MCF 10A (cell line): ENCODE data around the gene ELP5. TPM values are rescaled to one million over a fixed set of nuclear protein-coding genes. Genes with fewer than 3 reads are reported as not detected.

Source experiments
- BruUV-seq: library from RNA; stranded (reverse); fragments of 400-500 nt; replicated peaks from 2 replicates; lab custom pipeline; 2021; lab: Mats Ljungman, UMichigan
- CTCF ChIA-PET: fragments of 300-600 bp; sonication (Branson Sonifier 250); formaldehyde crosslinking; extraction: SDS; loops from one replicate; lab custom pipeline; 2021; ENCODE audit warnings: antibody characterized with exemption, inconsistent platforms; lab: Yijun Ruan, JAX
- POLR2A ChIA-PET: fragments of 300-600, 350-650 bp; sonication (Branson Sonifier 250); formaldehyde crosslinking; extraction: SDS; loops from one replicate; lab custom pipeline; 2020; ENCODE audit warnings: antibody characterized with exemption, inconsistent platforms; lab: Yijun Ruan, JAX
- DNase-seq: peaks from one replicate; pipeline ENCODE4 v3.0.0-alpha.2; 2018; ENCODE audit not compliant: unreplicated experiment
- H3K27ac Mint-ChIP-seq: one replicate; pipeline ENCODE4 v1.8.0; 2022; ENCODE audit warnings: mild to moderate bottlenecking, low read depth, mixed read lengths; ENCODE audit not compliant: unreplicated experiment
- H3K27me3 Mint-ChIP-seq: one replicate; pipeline ENCODE4 v1.8.0; 2022; ENCODE audit warnings: mixed read lengths; ENCODE audit not compliant: insufficient read depth, unreplicated experiment
- H3K36me3 Mint-ChIP-seq: one replicate; pipeline ENCODE4 v1.8.0; 2022; ENCODE audit warnings: mild to moderate bottlenecking, moderate library complexity, mixed read lengths; ENCODE audit not compliant: insufficient read depth, unreplicated experiment
- H3K4me1 Mint-ChIP-seq: one replicate; pipeline ENCODE4 v1.8.0; 2022; ENCODE audit warnings: mixed read lengths; ENCODE audit not compliant: insufficient read depth, unreplicated experiment
- H3K4me3 Mint-ChIP-seq: one replicate; pipeline ENCODE4 v1.8.0; 2022; ENCODE audit warnings: mild to moderate bottlenecking, moderate library complexity, mixed read lengths; ENCODE audit not compliant: unreplicated experiment
- H3K9me3 Mint-ChIP-seq: one replicate; pipeline ENCODE4 v1.8.0; 2022; ENCODE audit warnings: mixed read lengths; ENCODE audit not compliant: unreplicated experiment
- intact Hi-C: fragments of 100-400 bp; cut with micrococcal nuclease; formaldehyde crosslinking; loops from 2 replicates; pipeline ENCODE4 v1.14.1; 2022
- total RNA-seq: library from RNA; stranded (reverse); gene quantifications from 2 replicates; pipeline ENCODE4 v1.2.3, GENCODE V29; 2022
- TF ChIP-seq, protein P1 (sequence below): fragments of 200-600 bp; IDR thresholded peaks from one replicate; pipeline ENCODE4 v1.8.0; 2022; ENCODE audit warnings: antibody characterized with exemption, mild to moderate bottlenecking; ENCODE audit not compliant: unreplicated experiment

The ELP5 gene
- total RNA-seq, 1 experiment from 2014 or later: 91.3 TPM

DNA sequence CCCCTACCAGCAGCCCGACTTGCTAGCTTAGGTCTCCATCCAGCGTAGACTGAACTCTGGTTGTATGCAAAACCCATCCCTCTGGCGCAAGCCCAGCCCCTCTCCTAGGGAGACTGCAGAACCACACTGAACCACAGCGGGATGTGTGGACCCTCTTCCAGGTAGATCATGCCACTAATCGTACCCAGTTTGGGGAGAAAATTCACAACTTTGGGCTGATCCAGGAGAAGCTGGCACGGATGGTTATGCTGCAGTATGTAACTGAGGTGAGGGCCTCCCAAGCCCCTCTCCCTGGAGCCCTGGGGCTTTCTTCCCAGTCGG, 29.1 kb upstream of the ELP5 start:
- Mint-ChIP-seq H3K4me3 (no peak overlapping the region), H3K27ac (no peak overlapping the region), H3K36me3 (peaks cover 74% of the 10 kb centered on the region), H3K27me3 (no peaks in the 10 kb centered on the region), H3K4me1 (peaks cover 29% of the 10 kb centered on the region), H3K9me3 (no peaks in the 10 kb centered on the region)
- no TSS peak for BruUV-seq
- CTCF ChIA-PET: interaction anchor here (0.9 kb wide), 2 partner anchors 9 to 32 kb away, joined by 3 to 4 read pairs; no protein-coding TSS in a partner anchor
- TF ChIP-seq, protein P1, sequence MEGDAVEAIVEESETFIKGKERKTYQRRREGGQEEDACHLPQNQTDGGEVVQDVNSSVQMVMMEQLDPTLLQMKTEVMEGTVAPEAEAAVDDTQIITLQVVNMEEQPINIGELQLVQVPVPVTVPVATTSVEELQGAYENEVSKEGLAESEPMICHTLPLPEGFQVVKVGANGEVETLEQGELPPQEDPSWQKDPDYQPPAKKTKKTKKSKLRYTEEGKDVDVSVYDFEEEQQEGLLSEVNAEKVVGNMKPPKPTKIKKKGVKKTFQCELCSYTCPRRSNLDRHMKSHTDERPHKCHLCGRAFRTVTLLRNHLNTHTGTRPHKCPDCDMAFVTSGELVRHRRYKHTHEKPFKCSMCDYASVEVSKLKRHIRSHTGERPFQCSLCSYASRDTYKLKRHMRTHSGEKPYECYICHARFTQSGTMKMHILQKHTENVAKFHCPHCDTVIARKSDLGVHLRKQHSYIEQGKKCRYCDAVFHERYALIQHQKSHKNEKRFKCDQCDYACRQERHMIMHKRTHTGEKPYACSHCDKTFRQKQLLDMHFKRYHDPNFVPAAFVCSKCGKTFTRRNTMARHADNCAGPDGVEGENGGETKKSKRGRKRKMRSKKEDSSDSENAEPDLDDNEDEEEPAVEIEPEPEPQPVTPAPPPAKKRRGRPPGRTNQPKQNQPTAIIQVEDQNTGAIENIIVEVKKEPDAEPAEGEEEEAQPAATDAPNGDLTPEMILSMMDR: no peak
- no peak for DNase-seq
- intact Hi-C loops: no loop called here
- POLR2A ChIA-PET: interaction anchor here (9.0 kb wide), 1 partner anchor 14 kb away, joined by 278 read pairs; the partner anchor contains the start of genes DVL2, GABARAP and PHF23

DNA sequence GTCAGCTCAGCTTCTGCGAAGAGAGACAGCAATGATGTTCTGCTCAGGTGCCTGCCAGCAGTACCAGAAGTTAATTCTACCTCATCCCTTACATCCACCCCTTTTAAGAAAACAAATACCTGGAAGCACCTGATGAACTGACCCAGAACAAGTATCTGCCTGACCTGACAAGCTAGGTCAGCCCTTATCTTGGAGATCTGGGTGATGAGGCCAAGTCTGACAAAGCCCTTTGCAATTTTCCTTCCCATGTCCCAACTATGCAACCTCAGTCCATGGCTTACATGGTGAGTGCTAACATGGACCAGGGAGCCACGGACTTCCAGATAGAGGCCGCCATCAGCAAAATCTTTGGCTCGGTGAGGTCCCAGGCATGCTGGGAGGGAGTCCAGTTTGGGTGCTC, 28.6 kb upstream of the ELP5 start:
- BruUV-seq: no TSS peak

DNA sequence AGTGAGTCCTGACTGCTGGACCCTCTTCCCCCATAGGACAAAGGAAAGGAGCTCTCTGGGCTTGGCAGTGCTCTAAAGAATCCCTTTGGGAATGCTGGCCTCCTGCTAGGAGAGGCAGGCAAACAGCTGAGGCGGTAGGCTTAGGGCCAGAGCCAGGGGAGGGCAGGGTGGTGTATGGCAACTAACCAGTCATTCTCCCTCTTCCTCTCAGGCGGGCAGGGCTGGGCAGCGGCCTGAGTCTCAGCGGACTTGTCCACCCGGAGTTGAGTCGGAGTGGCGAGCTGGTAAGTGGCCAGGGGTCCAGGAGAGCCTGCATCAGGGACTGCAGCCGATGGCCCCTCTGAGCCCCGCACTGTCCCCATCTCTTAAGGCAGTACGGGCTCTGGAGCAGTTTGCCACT, 27.9 kb upstream of the ELP5 start:
- TF ChIP-seq, protein P1: no peak
- no peak for DNase-seq
- Mint-ChIP-seq H3K4me1 (peaks cover 35% of the 10 kb centered on the region), H3K9me3 (no peaks in the 10 kb centered on the region), H3K27ac (no peak overlapping the region), H3K27me3 (no peaks in the 10 kb centered on the region), H3K36me3 (peaks cover 86% of the 10 kb centered on the region), H3K4me3 (no peak overlapping the region)
- POLR2A ChIA-PET: interaction anchor here (0.8 to 9.0 kb wide), 2 partner anchors 13 to 463 kb away, joined by 3 to 278 read pairs; partner anchors contain the start of genes DVL2, GABARAP, PHF23 and TP53
- CTCF ChIA-PET: interaction anchor here (0.7 kb wide), 1 partner anchor 124 kb away, joined by 3 read pairs; no protein-coding TSS in a partner anchor
- intact Hi-C loops: no loop called here
- no TSS peak for BruUV-seq

More for the DNA sequence above, 28.6 kb upstream of the ELP5 start:
- TF ChIP-seq, protein P1: no peak
- ChIA-PET CTCF (interaction anchor here (0.7 to 0.9 kb wide), 3 partner anchors 9 to 125 kb away, joined by 3 to 4 read pairs (median 3); no protein-coding TSS in a partner anchor), POLR2A (interaction anchor here (0.5 to 9.0 kb wide), 3 partner anchors 13 to 464 kb away, joined by 3 to 278 read pairs (median 4); partner anchors contain the start of genes DVL2, GABARAP, PHF23 and TP53)
- no peak overlapping the region for H3K4me3 Mint-ChIP-seq
- H3K36me3 Mint-ChIP-seq: peaks cover 79% of the 10 kb centered on the region
- DNase-seq: no peak
- H3K9me3 Mint-ChIP-seq: no peaks in the 10 kb centered on the region
- intact Hi-C loops: no loop called here
- no peaks in the 10 kb centered on the region for H3K27me3 Mint-ChIP-seq
- H3K27ac Mint-ChIP-seq: no peak overlapping the region
- peaks cover 33% of the 10 kb centered on the region for H3K4me1 Mint-ChIP-seq

DNA sequence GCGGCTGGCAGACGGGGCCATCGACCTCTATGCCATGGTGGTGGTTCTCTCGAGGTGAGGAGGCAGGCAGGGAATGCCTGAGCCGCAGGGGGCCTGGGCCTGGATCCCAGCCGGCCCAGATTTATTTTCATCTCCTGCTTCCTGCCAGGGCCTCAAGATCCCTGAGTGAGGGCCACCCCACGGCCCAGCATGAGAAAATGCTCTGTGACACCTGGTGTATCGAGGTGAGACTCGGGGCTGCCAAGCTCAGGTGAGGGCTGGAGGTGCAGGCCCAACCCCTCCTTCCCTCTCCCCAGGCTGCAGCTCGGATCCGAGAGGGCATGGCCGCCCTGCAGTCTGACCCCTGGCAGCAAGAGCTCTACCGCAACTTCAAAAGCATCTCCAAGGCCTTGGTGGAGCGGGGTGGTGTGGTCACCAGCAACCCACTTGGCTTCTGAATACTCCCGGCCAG, 27.3 kb upstream of the ELP5 start:
- no peak for DNase-seq
- Mint-ChIP-seq H3K27ac (no peak overlapping the region), H3K9me3 (no peaks in the 10 kb centered on the region), H3K36me3 (peaks cover 88% of the 10 kb centered on the region), H3K4me1 (peaks cover 30% of the 10 kb centered on the region), H3K4me3 (no peak overlapping the region), H3K27me3 (no peaks in the 10 kb centered on the region)
- TF ChIP-seq, protein P1: no peak
- ChIA-PET CTCF (no interaction called here), POLR2A (interaction anchor here (9.0 kb wide), 1 partner anchor 12 kb away, joined by 278 read pairs; the partner anchor contains the start of genes DVL2, GABARAP and PHF23)
- intact Hi-C loops: no loop called here
- TSS peak; percentile 41 for BruUV-seq
